Liver (tissue), 9 donors: ENCODE results near the gene EMD. TPM values are rescaled to one million over a fixed set of nuclear protein-coding genes. Genes with fewer than 3 reads are reported as not detected.

Experiments
- DNase-seq: peaks from one replicate; pipeline ENCODE4 v3.0.0-alpha.2; 2017; ENCODE audit warnings: low spot score
- H3K27ac ChIP-seq, 2 donors: one replicate each; pipeline ENCODE4 v1.7.0; 2013; ENCODE audit warnings: inconsistent platforms in 2 of 2, low read length in 2 of 2, control low read depth in 1 of 2, low read depth in 1 of 2, mild to moderate bottlenecking in 1 of 2
- H3K27me3 ChIP-seq, 4 donors: one replicate each; pipeline versions ENCODE4 v1.6.1 to v1.7.0; 2013; ENCODE audit warnings: low read length in 3 of 4, inconsistent platforms in 1 of 4, mild to moderate bottlenecking in 1 of 4, moderate library complexity in 1 of 4; ENCODE audit not compliant: control insufficient read depth in 4 of 4, insufficient read depth in 4 of 4
- H3K36me3 ChIP-seq, 4 donors: one replicate each; pipeline versions ENCODE4 v1.6.1 to v1.7.0; 2013; ENCODE audit warnings: low read length in 3 of 4, mild to moderate bottlenecking in 3 of 4, low read depth in 1 of 4, moderate library complexity in 1 of 4; ENCODE audit not compliant: control insufficient read depth in 4 of 4, insufficient read depth in 3 of 4
- H3K4me1 ChIP-seq, 4 donors: one replicate each; pipeline versions ENCODE4 v1.6.1 to v1.7.0; 2013; ENCODE audit warnings: low read length in 3 of 4, mild to moderate bottlenecking in 3 of 4, moderate library complexity in 1 of 4; ENCODE audit not compliant: control insufficient read depth in 4 of 4, insufficient read depth in 4 of 4
- H3K4me3 ChIP-seq, 3 donors: one replicate each; pipeline versions ENCODE4 v1.6.1 to v1.7.0; 2013; ENCODE audit warnings: low read length in 3 of 3, control low read depth in 1 of 3, low read depth in 1 of 3, mild to moderate bottlenecking in 1 of 3
- H3K9ac ChIP-seq, 2 donors: one replicate each; pipeline ENCODE4 v1.7.0; 2013; ENCODE audit warnings: low read length in 2 of 2, mild to moderate bottlenecking in 2 of 2, moderate library complexity in 2 of 2, control low read depth in 1 of 2, low read depth in 1 of 2
- H3K9me3 ChIP-seq, 4 donors: one replicate each; pipeline versions ENCODE4 v1.6.1 to v1.7.0; 2013; ENCODE audit warnings: low read length in 3 of 4; ENCODE audit not compliant: control insufficient read depth in 4 of 4
- ATF3 ChIP-seq: IDR thresholded peaks from 2 replicates; pipeline ENCODE4 v1.6.1; 2016; ENCODE audit warnings: antibody characterized with exemption
- CTCF ChIP-seq: fragments of 150-350 bp; IDR thresholded peaks from 2 replicates; pipeline ENCODE4 v1.5.1; 2017; ENCODE audit warnings: improper control_type of control experiment, low read depth, low read length; ENCODE audit not compliant: missing input control
- FOXA1 ChIP-seq: IDR thresholded peaks from 2 replicates; pipeline ENCODE4 v1.6.1; 2016; ENCODE audit warnings: antibody characterized with exemption
- FOXA2 ChIP-seq: IDR thresholded peaks from 2 replicates; pipeline ENCODE4 v1.6.1; 2016; ENCODE audit warnings: antibody characterized with exemption
- GABPA ChIP-seq, 2 donors: IDR thresholded peaks in 1 of 2; conservative IDR thresholded peaks in 1 of 2; 2 replicates each; pipeline ENCODE4 v1.6.1; 2016; ENCODE audit warnings: antibody characterized with exemption in 2 of 2, mild to moderate bottlenecking in 1 of 2, moderate library complexity in 1 of 2
- HNF4A ChIP-seq, 2 donors: conservative IDR thresholded peaks; 2 replicates each; pipeline ENCODE4 v1.6.1; 2016; ENCODE audit warnings: antibody characterized with exemption in 2 of 2, mild to moderate bottlenecking in 2 of 2
- JUND ChIP-seq, 2 donors: IDR thresholded peaks; 2 replicates each; pipeline ENCODE4 v1.6.1; 2016; ENCODE audit warnings: antibody characterized with exemption in 2 of 2
- MAX ChIP-seq: IDR thresholded peaks from 2 replicates; pipeline ENCODE4 v1.6.1; 2016; ENCODE audit warnings: antibody characterized with exemption
- RAD21 ChIP-seq, 2 donors: IDR thresholded peaks; 2 replicates each; pipeline ENCODE4 v1.6.1; 2016; ENCODE audit warnings: antibody characterized with exemption in 2 of 2, mild to moderate bottlenecking in 2 of 2
- RXRA ChIP-seq, 2 donors: IDR thresholded peaks; 2 replicates each; pipeline ENCODE4 v1.6.1; 2017 to 2018; ENCODE audit warnings: antibody characterized with exemption in 2 of 2, mild to moderate bottlenecking in 1 of 2
- SP1 ChIP-seq: IDR thresholded peaks from 2 replicates; pipeline ENCODE4 v1.6.1; 2018; ENCODE audit warnings: antibody characterized with exemption, mild to moderate bottlenecking
- WGBS: extraction: QIAGEN DNeasy Blood & Tissue Kit; methylation state at CpG from one replicate; pipeline ENCODE4 v1.1.7; 2013; 5-methylcytosine and 5-hydroxymethylcytosine counted together
- polyA plus RNA-seq, 2 donors: library from polyadenylated mRNA; stranded (reverse) in 1 of 2; unstranded in 1 of 2; fragments of 200-250 nt in 1 of 2; fragments of >200 nt in 1 of 2; fragmentation: Nextera tagmentation in 1 of 2; extraction: Ambion mirVana in 1 of 2; gene quantifications; one replicate each; pipeline versions ENCODE4 v1.2.1 to v1.2.3, GENCODE V29; 2013 to 2015
- total RNA-seq, 2 donors: library from RNA; depleted of rRNA; stranded (reverse); fragments of >200 nt; gene quantifications; one replicate each; pipeline ENCODE4 v1.2.3, GENCODE V29; 2014
- donor health status: healthy.
- donor health status: healthy.
- donor health status: healthy.
- donor health status: healthy.
- donor health status: healthy.

Gene EMD
- total and polyA plus RNA-seq, 4 donors = 11.6 to 38.0 (median 17.0) TPM

- peaks cover 3 to 11% (median 7%) of the 10 kb centered on the region in 4 donors for H3K4me1 ChIP-seq
- H3K9me3 ChIP-seq = no peaks in the 10 kb centered on the region
- DNase-seq = no peak
- 93% methylated on average over 14 of the region's 14 CpGs for WGBS
- H3K9ac ChIP-seq = no peak overlapping the region
- no peak overlapping the region for H3K4me3 ChIP-seq
- TF ChIP-seq RXRA (IDR thresholded peaks at IDR 0.05) = no peak
- TF ChIP-seq MAX = no peak
- TF ChIP-seq FOXA2 = no peak
- TF ChIP-seq ATF3 = no peak
- TF ChIP-seq JUND (IDR thresholded peaks at IDR 0.05) = no peak
- TF ChIP-seq CTCF = no peak
- H3K27ac ChIP-seq = no peak overlapping the region
- no peaks in the 10 kb centered on the region for H3K27me3 ChIP-seq
- H3K36me3 ChIP-seq = no peaks in the 10 kb centered on the region
Observed at GRCh38 chrX:154380787-154381186, 1.7 kb downstream of the EMD start.

- DNase-seq = no peak
- no peaks in the 10 kb centered on the region for H3K9me3 ChIP-seq
- H3K9ac ChIP-seq = no peak overlapping the region
- TF ChIP-seq HNF4A (conservative IDR thresholded peaks at IDR 0.05) (no peak), GABPA (IDR thresholded peaks at IDR 0.05 in 1 of 2, conservative IDR thresholded peaks at IDR 0.05 in 1 of 2) (no peak), SP1 (no peak), CTCF (no peak), MAX (no peak), FOXA1 (no peak), FOXA2 (no peak)
- H3K4me3 ChIP-seq = no peak overlapping the region
- no peak overlapping the region for H3K27ac ChIP-seq
- H3K4me1 ChIP-seq = peaks cover 3 to 11% (median 7%) of the 10 kb centered on the region in 4 donors
- 82% methylated on average over 6 of the region's 6 CpGs for WGBS
- H3K27me3 ChIP-seq = no peaks in the 10 kb centered on the region
- H3K36me3 ChIP-seq = no peaks in the 10 kb centered on the region
Observed at GRCh38 chrX:154381271-154381670, 2.2 kb downstream of the EMD start.

- DNase-seq = no peak
- Histone ChIP-seq H3K27me3 (no peaks in the 10 kb centered on the region), H3K9me3 (no peaks in the 10 kb centered on the region), H3K27ac (no peak overlapping the region), H3K36me3 (no peaks in the 10 kb centered on the region), H3K9ac (no peak overlapping the region), H3K4me1 (peaks cover 3 to 11% (median 7%) of the 10 kb centered on the region in 4 donors), H3K4me3 (no peak overlapping the region)
- TF ChIP-seq HNF4A (conservative IDR thresholded peaks at IDR 0.05) = no peak
- TF ChIP-seq JUND (IDR thresholded peaks at IDR 0.05) = no peak
- TF ChIP-seq FOXA2 = no peak
- TF ChIP-seq SP1 = no peak
- no peak for TF ChIP-seq RAD21 (IDR thresholded peaks at IDR 0.05)
- WGBS = 85% methylated on average over 11 of the region's 11 CpGs
Observed at GRCh38 chrX:154382483-154383069, 3.5 kb downstream of the EMD start.
